GM12892 (cell line): Measurements from ENCODE around the gene ADAMTSL1.

Source experiments
- POLR2AphosphoS5 ChIP-seq: IDR thresholded peaks from 2 replicates; pipeline ENCODE4 v1.6.1; 2011; ENCODE audit warnings: low read depth, low read length, control low read depth
- TAF1 ChIP-seq: IDR thresholded peaks from 2 replicates; pipeline ENCODE4 v1.6.1; 2011; ENCODE audit warnings: low read depth, mild to moderate bottlenecking, control low read depth, low read length, borderline replicate concordance

GRCh38 chr9:18893046-18893445 is 419.1 kb downstream of the ADAMTSL1 start:
- TF ChIP-seq POLR2AphosphoS5 (no peak), TAF1 (no peak)
